HepG2 (cell line): ENCODE data around the gene SLC34A3. TPM values are rescaled to one million over a fixed set of nuclear protein-coding genes. Genes with fewer than 3 reads are reported as not detected.

Experiments
- ATAC-seq: fragments of 200-7000 bp; cut with Tn5 transposase; 3 replicates; pipeline ENCODE4 v1.9.1; 2020; ENCODE audit warnings: mild to moderate bottlenecking, moderate library complexity
- BruUV-seq: library from RNA; stranded (reverse); fragments of 400-500 nt; replicated peaks from 2 replicates; lab custom pipeline; 2021; lab: Mats Ljungman, UMichigan
- CTCF ChIA-PET: fragments of 300-600 bp; formaldehyde crosslinking; extraction: SDS; loops from one replicate; lab custom pipeline; 2021; ENCODE audit warnings: low total read pairs, inconsistent platforms, low intra/inter-chr PET ratio; lab: Yijun Ruan, JAX
- POLR2A ChIA-PET: fragments of 350-600 bp; sonication (Branson Sonifier 250); formaldehyde crosslinking; loops from one replicate; lab custom pipeline; 2020; ENCODE audit warnings: antibody characterized with exemption, inconsistent platforms; lab: Yijun Ruan, JAX
- DNase-seq: peaks from one replicate; pipeline ENCODE4 v3.0.0-alpha.2; 2015; ENCODE audit warnings: low spot score
- FAIRE-seq: peaks from 3 replicates; lab custom pipeline; 2011; peaks lifted over from hg19 to GRCh38; lab: Jason Lieb, UNC
- H2AFZ ChIP-seq: one replicate; pipeline ENCODE4 v1.6.1; 2011; ENCODE audit warnings: low read length, inconsistent platforms
- H3K27ac ChIP-seq: fragments of 300-600 bp; 3 replicates; pipeline ENCODE4 v1.8.0; 2011; ENCODE audit warnings: mixed run types, mild to moderate bottlenecking, mixed read lengths, low read length, inconsistent platforms; ENCODE audit not compliant: insufficient read depth; ENCODE audit errors: extremely low read length
- H3K27me3 ChIP-seq, 2 experiments: fragments of 200-600 bp in 1 of 2; 2 replicates in 1 of 2; 3 replicates in 1 of 2; pipeline versions ENCODE4 v1.6.0 to v1.8.0; 2011; ENCODE audit warnings: low read length in 2 of 2, mild to moderate bottlenecking in 2 of 2, moderate library complexity in 2 of 2, inconsistent platforms in 1 of 2; ENCODE audit not compliant: insufficient read depth in 2 of 2, control insufficient read depth in 1 of 2
- H3K36me3 ChIP-seq, 2 experiments: fragments of 200-600 bp in 1 of 2; replicated peaks in 1 of 2; 2 replicates in 1 of 2; 3 replicates in 1 of 2; pipeline versions ENCODE4 v1.5.1 to v1.8.0; 2011; ENCODE audit warnings: low read length in 2 of 2, inconsistent platforms in 1 of 2; ENCODE audit not compliant: insufficient read depth in 2 of 2, control insufficient read depth in 1 of 2
- H3K4me1 ChIP-seq: 2 replicates; pipeline ENCODE4 v1.5.1; 2012; ENCODE audit warnings: low read length, inconsistent platforms; ENCODE audit not compliant: insufficient read depth
- H3K4me2 ChIP-seq: 2 replicates; pipeline ENCODE4 v1.6.0; 2011; ENCODE audit warnings: low read depth, low read length, inconsistent platforms
- H3K4me3 ChIP-seq, 3 experiments: fragments of 200-600 bp in 1 of 3; sonication (generic), shearing (Covaris generic) in 1 of 3; replicated peaks in 1 of 3; 2 replicates each; pipeline ENCODE4 v1.5.1; 2011 to 2016; ENCODE audit warnings: low read length in 3 of 3, inconsistent platforms in 2 of 3, low read depth in 2 of 3, mild to moderate bottlenecking in 2 of 3, control low read depth in 1 of 3, mixed read lengths in 1 of 3; ENCODE audit not compliant: insufficient read depth in 1 of 3
- H3K79me2 ChIP-seq: one replicate; pipeline ENCODE4 v1.6.1; 2011; ENCODE audit warnings: low read length, inconsistent platforms; ENCODE audit not compliant: insufficient read depth
- H3K9ac ChIP-seq: 2 replicates; pipeline ENCODE4 v1.6.0; 2011; ENCODE audit warnings: mild to moderate bottlenecking, low read depth, low read length, inconsistent platforms; ENCODE audit not compliant: insufficient read depth
- H3K9me3 ChIP-seq: 2 replicates; pipeline ENCODE4 v1.5.1; 2012; ENCODE audit warnings: mild to moderate bottlenecking, low read length
- H4K20me1 ChIP-seq: 2 replicates; pipeline ENCODE4 v1.6.0; 2011; ENCODE audit warnings: inconsistent platforms, mild to moderate bottlenecking, low read length, moderate library complexity; ENCODE audit not compliant: insufficient read depth
- DNMT1 ChIP-seq: sonication (generic); formaldehyde crosslinking; IDR thresholded peaks from 2 replicates; pipeline ENCODE4 v1.5.1; 2020; ENCODE audit warnings: mild to moderate bottlenecking, missing genetic modification reagents
- HMGA1 ChIP-seq: sonication (generic); formaldehyde crosslinking; conservative IDR thresholded peaks from 2 replicates; pipeline ENCODE4 v1.4.0; 2020; ENCODE audit warnings: missing genetic modification reagents
- MEIS1 ChIP-seq: sonication (generic); formaldehyde crosslinking; IDR thresholded peaks from 2 replicates; pipeline ENCODE4 v1.9.0; 2021; ENCODE audit warnings: mild to moderate bottlenecking, missing genetic modification reagents, moderate library complexity, borderline replicate concordance
- SP4 ChIP-seq: sonication (generic); formaldehyde crosslinking; IDR thresholded peaks from 2 replicates; pipeline ENCODE4 v1.8.1; 2023; ENCODE audit warnings: mild to moderate bottlenecking, missing genetic modification reagents
- THAP11 ChIP-seq: IDR thresholded peaks from 2 replicates; pipeline ENCODE4 v1.6.1; 2016; ENCODE audit warnings: missing biosample characterization, missing genetic modification reagents
- ZNF772 ChIP-seq: sonication (generic); formaldehyde crosslinking; IDR thresholded peaks from 2 replicates; pipeline ENCODE4 v1.5.0; 2020; ENCODE audit warnings: mild to moderate bottlenecking, missing genetic modification reagents
- WGBS: methylation state at CpG from one replicate; pipeline ENCODE4 v1.1.6; 2017; ENCODE audit warnings: low lambda C conversion rate; 5-methylcytosine and 5-hydroxymethylcytosine counted together
- in situ Hi-C: cut with HindIII; loops from 2 replicates; pipeline ENCODE4 v1.10.0; 2017; ENCODE audit warnings: low pct_unique_long_range_greater_than_20kb; ENCODE audit not compliant: extremely low pct_ligation_motif_present
- intact Hi-C: fragments of 100-400 bp; cut with micrococcal nuclease; formaldehyde crosslinking; loops from one replicate; pipeline ENCODE4 v1.10.0; 2022; ENCODE audit not compliant: unreplicated experiment
- polyA plus RNA-seq, 8 experiments: library from polyadenylated mRNA; depleted of rRNA in 3 of 8; stranded (reverse) in 7 of 8; unstranded in 1 of 8; fragments of >200 nt; fragmentation: Illumina TruSeq in 4 of 8; extraction: Trizol in 4 of 8; gene quantifications; 2 replicates each; pipeline versions ENCODE4 v1.2.1 to v1.2.3, GENCODE V29; 2011 to 2016; ENCODE audit warnings: low read depth in 4 of 8, missing spikeins in 1 of 8, mixed read lengths in 1 of 8; ENCODE audit not compliant: insufficient read depth in 1 of 8
- total RNA-seq, 5 experiments: library from RNA; depleted of rRNA; stranded (reverse); fragments of >200 nt; fragmentation: Illumina TruSeq; extraction: Trizol; gene quantifications; 2 replicates each; pipeline ENCODE4 v1.2.3, GENCODE V29; 2016; ENCODE audit warnings: low read depth in 1 of 5
- TF ChIP-seq, protein P1 (sequence below): sonication (generic); formaldehyde crosslinking; IDR thresholded peaks from 2 replicates; pipeline ENCODE4 v1.4.0; 2020; ENCODE audit warnings: missing genetic modification reagents, borderline replicate concordance
- TF ChIP-seq, protein P2 (sequence below): IDR thresholded peaks from 2 replicates; pipeline ENCODE4 v1.6.1; 2016; ENCODE audit warnings: low read depth, control low read depth
- TF ChIP-seq, protein P3 (sequence below): sonication (generic); formaldehyde crosslinking; IDR thresholded peaks from 2 replicates; pipeline ENCODE4 v1.9.0; 2022; ENCODE audit warnings: missing genetic modification reagents, mild to moderate bottlenecking, borderline replicate concordance
- TF ChIP-seq, protein P4 (sequence below): sonication (generic); formaldehyde crosslinking; IDR thresholded peaks from 2 replicates; pipeline ENCODE4 v1.4.0; 2020; ENCODE audit warnings: missing genetic modification reagents, low read depth, mild to moderate bottlenecking, borderline replicate concordance
- TF ChIP-seq, protein P5 (sequence below): sonication (generic); formaldehyde crosslinking; IDR thresholded peaks from 2 replicates; pipeline ENCODE4 v1.5.0; 2020; ENCODE audit warnings: mild to moderate bottlenecking, missing genetic modification reagents, borderline replicate concordance

SLC34A3 gene
- total and polyA plus RNA-seq, 2 of the 13 experiments (the other 11 are each of a cell fraction or from before 2014, with no cell fraction given), result 0.07 to 1.0 TPM

DNA sequence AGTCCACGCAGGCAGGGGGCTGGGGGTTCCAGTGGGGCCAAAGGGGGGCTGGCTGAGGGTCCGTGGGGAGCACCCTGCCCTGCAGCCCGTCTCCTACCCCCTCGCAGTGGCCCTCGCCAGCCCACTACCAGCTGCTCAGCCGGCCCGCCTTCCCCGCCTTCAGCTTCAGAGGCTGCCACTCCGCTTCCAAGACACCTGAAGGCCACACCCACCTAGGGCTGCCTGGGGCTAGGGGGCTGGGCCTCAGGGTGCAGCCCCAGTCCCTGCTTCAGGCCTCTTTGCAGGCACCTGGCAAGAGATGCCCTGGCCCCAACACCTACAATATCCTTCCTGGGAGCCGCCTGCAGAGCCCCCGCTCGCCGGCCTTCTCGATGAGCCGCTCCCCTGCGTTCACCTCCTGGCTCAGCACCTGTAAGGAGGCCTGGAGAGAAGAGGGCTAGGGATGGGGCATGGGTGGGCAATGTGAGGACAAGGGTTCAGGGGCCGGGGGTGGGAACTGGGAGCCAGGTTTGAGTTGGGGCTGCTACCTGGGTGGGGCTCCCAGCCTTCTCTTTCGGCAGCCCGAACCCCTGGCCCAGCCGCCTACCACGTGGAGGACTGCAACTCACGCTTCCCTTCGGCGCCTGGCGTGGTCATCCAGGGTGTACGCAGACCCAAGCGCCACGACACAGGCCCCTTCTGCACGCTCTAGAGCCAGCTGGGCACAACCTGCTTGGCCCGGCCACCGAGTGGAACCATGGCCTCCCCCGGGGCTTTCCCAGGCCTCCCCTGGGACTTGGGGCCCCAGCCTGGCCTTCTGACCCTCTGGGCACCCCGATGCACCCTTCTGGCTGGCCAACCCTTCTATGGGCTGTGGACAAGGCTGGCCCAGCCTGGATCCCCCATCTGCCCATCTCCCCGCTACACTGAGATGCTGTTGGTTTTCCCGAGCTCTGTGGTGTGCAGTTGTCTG lies 22.1 kb downstream of the SLC34A3 start:
- H2AFZ ChIP-seq, result no peak overlapping the region
- intact Hi-C loops, result no loop called here
- no peaks in the 10 kb centered on the region for H3K9me3 ChIP-seq
- ChIA-PET POLR2A (interaction anchor here (0.6 to 14.2 kb wide), 15 partner anchors 10 to 197 kb away, joined by 3 to 317 read pairs (median 6); partner anchors contain the start of genes ANAPC2, ENTPD8, SAPCD2 and SSNA1), CTCF (no interaction called here)
- peaks cover 0 to 3% of the 10 kb centered on the region in 2 experiments; a peak in 1 of 5 replicates for H3K27me3 ChIP-seq
- WGBS, result 55% methylated on average over 16 of the region's 35 CpGs
- no peaks in the 10 kb centered on the region for H4K20me1 ChIP-seq
- in situ Hi-C loops, result no loop called here
- FAIRE-seq, result no peak
- ATAC-seq, result no peak
- BruUV-seq, result no TSS peak
- H3K4me2 ChIP-seq, result peak overlapping the region; percentile 79
- H3K4me1 ChIP-seq, result peaks cover 77% of the 10 kb centered on the region
- H3K4me3 ChIP-seq, result peak overlapping the region in 2 of 3 experiments; percentile 90 to 91; a peak in 3 of 6 replicates
- TF ChIP-seq, protein P1, sequence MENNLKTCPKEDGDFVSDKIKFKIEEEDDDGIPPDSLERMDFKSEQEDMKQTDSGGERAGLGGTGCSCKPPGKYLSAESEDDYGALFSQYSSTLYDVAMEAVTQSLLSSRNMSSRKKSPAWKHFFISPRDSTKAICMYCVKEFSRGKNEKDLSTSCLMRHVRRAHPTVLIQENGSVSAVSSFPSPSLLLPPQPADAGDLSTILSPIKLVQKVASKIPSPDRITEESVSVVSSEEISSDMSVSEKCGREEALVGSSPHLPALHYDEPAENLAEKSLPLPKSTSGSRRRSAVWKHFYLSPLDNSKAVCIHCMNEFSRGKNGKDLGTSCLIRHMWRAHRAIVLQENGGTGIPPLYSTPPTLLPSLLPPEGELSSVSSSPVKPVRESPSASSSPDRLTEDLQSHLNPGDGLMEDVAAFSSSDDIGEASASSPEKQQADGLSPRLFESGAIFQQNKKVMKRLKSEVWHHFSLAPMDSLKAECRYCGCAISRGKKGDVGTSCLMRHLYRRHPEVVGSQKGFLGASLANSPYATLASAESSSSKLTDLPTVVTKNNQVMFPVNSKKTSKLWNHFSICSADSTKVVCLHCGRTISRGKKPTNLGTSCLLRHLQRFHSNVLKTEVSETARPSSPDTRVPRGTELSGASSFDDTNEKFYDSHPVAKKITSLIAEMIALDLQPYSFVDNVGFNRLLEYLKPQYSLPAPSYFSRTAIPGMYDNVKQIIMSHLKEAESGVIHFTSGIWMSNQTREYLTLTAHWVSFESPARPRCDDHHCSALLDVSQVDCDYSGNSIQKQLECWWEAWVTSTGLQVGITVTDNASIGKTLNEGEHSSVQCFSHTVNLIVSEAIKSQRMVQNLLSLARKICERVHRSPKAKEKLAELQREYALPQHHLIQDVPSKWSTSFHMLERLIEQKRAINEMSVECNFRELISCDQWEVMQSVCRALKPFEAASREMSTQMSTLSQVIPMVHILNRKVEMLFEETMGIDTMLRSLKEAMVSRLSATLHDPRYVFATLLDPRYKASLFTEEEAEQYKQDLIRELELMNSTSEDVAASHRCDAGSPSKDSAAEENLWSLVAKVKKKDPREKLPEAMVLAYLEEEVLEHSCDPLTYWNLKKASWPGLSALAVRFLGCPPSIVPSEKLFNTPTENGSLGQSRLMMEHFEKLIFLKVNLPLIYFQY, result no peak
- TF ChIP-seq, protein P2, sequence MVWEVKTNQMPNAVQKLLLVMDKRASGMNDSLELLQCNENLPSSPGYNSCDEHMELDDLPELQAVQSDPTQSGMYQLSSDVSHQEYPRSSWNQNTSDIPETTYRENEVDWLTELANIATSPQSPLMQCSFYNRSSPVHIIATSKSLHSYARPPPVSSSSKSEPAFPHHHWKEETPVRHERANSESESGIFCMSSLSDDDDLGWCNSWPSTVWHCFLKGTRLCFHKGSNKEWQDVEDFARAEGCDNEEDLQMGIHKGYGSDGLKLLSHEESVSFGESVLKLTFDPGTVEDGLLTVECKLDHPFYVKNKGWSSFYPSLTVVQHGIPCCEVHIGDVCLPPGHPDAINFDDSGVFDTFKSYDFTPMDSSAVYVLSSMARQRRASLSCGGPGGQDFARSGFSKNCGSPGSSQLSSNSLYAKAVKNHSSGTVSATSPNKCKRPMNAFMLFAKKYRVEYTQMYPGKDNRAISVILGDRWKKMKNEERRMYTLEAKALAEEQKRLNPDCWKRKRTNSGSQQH, result no peak
- peak; percentile 56; the same call in 1 of the 2 replicates for TF ChIP-seq ZNF772 (CRISPR knock-in tag)
- no peak for TF ChIP-seq HMGA1
- TF ChIP-seq, protein P3, sequence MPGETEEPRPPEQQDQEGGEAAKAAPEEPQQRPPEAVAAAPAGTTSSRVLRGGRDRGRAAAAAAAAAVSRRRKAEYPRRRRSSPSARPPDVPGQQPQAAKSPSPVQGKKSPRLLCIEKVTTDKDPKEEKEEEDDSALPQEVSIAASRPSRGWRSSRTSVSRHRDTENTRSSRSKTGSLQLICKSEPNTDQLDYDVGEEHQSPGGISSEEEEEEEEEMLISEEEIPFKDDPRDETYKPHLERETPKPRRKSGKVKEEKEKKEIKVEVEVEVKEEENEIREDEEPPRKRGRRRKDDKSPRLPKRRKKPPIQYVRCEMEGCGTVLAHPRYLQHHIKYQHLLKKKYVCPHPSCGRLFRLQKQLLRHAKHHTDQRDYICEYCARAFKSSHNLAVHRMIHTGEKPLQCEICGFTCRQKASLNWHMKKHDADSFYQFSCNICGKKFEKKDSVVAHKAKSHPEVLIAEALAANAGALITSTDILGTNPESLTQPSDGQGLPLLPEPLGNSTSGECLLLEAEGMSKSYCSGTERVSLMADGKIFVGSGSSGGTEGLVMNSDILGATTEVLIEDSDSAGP (CRISPR knock-in tag), result 0 out of 2 replicates have a peak, but pooled peaks have one; percentile 10
- TF ChIP-seq, protein P4, sequence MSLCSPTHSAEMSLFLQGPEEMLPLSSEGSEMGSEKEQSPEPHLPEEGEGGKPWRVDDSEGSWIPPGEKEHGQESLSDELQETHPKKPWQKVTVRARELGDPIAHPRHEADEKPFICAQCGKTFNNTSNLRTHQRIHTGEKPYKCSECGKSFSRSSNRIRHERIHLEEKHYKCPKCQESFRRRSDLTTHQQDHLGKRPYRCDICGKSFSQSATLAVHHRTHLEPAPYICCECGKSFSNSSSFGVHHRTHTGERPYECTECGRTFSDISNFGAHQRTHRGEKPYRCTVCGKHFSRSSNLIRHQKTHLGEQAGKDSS (CRISPR knock-in tag), result 0 out of 2 replicates have a peak, but pooled peaks have one; percentile 10
- peak; percentile 18; the same call in 1 of the 2 replicates for TF ChIP-seq MEIS1 (CRISPR knock-in tag)
- TF ChIP-seq SP4, result 0 out of 2 replicates have a peak, but pooled peaks have one; percentile 14
- TF ChIP-seq DNMT1, result no peak
- no peak for TF ChIP-seq THAP11 (CRISPR knock-in tag)
- TF ChIP-seq, protein P5, sequence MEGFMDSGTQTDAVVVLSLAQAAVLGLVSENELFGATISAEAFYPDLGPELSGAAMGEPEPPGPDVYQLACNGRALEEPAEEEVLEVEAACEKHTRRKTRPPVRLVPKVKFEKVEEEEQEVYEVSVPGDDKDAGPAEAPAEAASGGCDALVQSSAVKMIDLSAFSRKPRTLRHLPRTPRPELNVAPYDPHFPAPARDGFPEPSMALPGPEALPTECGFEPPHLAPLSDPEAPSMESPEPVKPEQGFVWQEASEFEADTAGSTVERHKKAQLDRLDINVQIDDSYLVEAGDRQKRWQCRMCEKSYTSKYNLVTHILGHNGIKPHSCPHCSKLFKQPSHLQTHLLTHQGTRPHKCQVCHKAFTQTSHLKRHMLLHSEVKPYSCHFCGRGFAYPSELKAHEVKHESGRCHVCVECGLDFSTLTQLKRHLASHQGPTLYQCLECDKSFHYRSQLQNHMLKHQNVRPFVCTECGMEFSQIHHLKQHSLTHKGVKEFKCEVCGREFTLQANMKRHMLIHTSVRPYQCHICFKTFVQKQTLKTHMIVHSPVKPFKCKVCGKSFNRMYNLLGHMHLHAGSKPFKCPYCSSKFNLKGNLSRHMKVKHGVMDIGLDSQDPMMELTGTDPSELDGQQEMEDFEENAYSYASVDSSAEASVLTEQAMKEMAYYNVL, result no peak
- TF ChIP-seq, all 625 proteins: peak for 5
- H3K36me3 ChIP-seq, result peaks cover 5 to 6% of the 10 kb centered on the region in 2 experiments; a peak in 3 of 5 replicates
- DNase-seq, result no peak
- H3K27ac ChIP-seq, result peak overlapping the region; percentile 80
- H3K9ac ChIP-seq, result no peak overlapping the region
- peaks cover 18% of the 10 kb centered on the region for H3K79me2 ChIP-seq
